Stimulated activated CD8-positive, alpha-beta memory T cell treated with anti-CD3 and anti-CD28 coated beads, Interleukin-15, amount 100 ng/mL, for 1 hour (primary cell): ENCODE measurements around the gene UNKL.

ENCODE experiments used
- DNase-seq: peaks from one replicate; pipeline ENCODE4 v3.0.0-alpha.2; 2020; ENCODE audit warnings: low read depth

The UNKL gene, protein sequence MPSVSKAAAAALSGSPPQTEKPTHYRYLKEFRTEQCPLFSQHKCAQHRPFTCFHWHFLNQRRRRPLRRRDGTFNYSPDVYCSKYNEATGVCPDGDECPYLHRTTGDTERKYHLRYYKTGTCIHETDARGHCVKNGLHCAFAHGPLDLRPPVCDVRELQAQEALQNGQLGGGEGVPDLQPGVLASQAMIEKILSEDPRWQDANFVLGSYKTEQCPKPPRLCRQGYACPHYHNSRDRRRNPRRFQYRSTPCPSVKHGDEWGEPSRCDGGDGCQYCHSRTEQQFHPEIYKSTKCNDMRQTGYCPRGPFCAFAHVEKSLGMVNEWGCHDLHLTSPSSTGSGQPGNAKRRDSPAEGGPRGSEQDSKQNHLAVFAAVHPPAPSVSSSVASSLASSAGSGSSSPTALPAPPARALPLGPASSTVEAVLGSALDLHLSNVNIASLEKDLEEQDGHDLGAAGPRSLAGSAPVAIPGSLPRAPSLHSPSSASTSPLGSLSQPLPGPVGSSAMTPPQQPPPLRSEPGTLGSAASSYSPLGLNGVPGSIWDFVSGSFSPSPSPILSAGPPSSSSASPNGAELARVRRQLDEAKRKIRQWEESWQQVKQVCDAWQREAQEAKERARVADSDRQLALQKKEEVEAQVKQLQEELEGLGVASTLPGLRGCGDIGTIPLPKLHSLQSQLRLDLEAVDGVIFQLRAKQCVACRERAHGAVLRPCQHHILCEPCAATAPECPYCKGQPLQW

DNA sequence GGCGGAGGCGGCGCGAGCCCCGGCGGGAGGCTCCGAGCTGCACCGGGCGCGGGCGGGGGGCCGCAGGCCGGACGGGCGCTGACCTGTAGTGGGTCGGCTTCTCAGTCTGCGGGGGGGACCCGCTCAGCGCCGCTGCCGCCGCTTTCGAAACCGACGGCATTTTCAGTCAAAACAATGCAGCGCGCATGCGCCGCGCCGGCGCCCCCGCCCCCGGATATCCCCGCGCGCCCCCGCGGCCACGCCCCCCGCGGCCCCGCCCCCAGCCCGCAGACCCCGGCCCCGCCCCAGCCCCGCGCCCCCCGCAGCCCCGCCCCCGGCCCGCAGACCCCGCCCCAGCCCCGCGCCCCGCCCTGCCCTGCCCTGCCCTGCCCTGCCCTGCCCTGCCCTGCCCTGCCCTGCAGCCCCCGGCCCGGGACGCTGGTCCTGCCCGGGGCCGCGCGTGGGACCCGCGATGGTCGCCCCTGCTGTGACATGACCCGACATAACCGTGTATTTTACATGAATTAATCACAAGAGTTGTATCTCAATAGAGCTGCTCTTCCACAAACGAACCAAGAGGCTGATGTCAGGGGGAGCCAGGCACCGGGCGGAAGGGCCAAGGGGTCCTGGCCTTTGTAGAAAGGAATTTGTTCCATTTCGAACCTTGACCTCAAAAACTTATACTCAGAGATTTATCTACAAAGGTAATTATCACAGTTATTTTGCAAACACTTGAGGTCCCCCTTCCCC, at the start of gene UNKL:
UNKL (minus strand) TSS at position 173 of the 729 bp plus-strand sequence; CDS start at position 160, 13 bp downstream.
- peak; percentile 61 for DNase-seq

DNA sequence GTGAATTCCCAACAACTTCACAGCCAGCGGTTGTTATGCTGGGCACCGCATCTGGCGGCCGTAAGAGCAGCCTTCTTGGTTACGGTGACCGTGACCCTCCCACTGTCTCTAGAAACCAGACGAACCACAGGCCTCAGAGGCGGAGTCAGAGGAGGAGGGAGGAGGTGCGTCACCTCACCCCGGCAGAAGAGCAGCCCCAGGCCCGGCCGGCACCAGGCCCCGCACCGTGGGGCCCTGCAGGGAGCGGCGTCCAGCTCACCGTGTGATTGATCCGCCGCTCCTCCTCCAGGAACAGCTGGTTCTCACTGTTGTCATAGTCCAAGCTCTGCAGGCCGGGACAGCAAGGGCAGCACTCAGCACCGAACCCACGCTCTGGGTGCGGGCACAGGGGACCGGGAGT, 46.6 kb upstream of the UNKL start:
- no peak for DNase-seq

DNA sequence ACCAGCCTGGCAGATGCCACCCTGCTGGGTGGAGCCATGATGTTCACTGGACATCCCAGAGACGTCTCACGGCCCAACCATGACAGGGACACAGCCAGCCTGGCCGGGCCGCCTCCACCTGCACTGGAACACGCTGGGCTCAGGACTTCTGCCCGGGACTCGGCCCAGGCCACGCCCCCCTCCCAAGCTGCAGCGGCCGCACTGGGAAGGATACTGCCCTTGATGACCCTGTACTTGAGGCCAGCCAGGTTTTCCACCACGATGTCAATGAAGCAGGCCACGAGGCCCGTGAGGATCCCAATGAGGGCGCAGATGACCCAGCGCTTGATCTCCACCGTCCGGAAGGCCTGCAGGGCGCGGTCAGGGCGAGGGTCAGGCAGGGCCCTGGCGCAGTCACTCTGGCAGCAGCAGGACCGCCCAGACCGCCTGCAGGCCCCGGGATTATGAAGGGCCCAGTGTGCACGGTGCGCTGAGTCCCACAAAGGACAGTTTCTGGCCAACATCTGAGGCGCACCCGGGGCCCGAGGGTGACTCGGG, 46.2 kb upstream of the UNKL start:
- DNase-seq = no peak

DNA sequence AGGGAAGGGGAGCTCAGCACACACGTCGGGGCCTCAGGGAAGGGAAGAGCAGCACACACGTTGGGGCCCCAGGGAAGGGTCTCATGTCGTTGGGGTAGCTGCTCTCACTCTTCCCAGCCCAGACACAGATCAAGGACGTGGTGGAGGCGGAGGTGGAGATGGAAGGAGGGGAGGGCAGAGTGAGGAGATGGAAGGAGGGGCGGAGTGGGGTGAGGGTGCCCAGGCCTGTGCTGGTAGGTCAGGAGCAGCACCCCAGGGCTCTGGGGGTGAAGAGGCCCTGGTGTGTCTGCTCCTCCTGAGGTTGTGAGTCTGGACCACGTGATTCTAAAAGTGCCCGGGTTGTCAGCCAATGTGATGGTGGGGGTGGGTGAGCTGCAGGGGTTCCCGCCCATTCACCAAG, 45.5 kb upstream of the UNKL start:
- no peak for DNase-seq

DNA sequence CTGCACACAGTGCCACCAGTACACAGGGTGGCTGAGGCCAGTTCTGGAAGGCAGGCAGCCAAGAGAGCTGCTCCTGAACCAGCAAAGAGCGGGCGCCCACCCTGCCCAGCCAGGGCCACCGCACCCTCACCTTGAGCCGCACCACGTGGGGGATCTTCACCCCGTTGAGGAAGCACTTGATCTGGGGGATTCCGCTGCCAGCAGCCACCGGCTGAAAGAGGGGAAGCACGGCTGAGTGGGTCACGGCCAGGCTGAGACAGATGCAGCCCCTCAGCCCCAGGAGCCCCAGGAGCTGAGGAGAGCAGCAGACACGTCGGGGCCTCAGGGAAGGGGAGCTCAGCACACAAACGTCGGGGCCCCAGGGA, 44.5 kb upstream of the UNKL start:
- no peak for DNase-seq

DNA sequence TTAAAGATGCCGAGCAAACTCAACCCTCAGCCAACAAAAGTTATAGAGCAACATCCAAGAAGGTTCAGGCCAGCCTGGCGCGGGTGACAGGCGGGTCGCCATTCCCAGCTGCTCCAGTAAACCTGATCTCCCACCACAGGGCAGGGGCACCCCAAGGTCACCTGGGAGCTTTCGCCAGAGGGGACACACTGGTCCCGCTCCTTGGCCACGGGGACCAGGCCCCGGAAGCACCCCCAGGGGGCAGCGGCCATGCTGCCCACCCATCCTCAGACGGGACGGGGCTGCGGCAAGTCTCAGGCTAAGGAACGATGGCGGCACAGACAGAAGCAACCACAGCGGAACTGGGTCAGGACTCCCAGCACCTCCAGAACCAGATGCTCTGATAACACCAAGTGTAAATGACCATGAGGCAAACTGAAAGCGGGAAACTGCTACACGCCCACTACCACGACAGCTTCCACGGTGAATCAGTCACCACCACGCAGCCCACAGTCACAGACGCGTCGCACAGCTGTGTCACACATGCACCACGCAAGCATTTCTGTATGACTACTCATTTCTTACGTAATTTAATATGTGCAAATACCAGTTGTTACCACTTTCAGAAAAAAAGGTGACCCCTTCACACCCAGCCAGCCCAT, 44.0 kb upstream of the UNKL start:
- DNase-seq = no peak

DNA sequence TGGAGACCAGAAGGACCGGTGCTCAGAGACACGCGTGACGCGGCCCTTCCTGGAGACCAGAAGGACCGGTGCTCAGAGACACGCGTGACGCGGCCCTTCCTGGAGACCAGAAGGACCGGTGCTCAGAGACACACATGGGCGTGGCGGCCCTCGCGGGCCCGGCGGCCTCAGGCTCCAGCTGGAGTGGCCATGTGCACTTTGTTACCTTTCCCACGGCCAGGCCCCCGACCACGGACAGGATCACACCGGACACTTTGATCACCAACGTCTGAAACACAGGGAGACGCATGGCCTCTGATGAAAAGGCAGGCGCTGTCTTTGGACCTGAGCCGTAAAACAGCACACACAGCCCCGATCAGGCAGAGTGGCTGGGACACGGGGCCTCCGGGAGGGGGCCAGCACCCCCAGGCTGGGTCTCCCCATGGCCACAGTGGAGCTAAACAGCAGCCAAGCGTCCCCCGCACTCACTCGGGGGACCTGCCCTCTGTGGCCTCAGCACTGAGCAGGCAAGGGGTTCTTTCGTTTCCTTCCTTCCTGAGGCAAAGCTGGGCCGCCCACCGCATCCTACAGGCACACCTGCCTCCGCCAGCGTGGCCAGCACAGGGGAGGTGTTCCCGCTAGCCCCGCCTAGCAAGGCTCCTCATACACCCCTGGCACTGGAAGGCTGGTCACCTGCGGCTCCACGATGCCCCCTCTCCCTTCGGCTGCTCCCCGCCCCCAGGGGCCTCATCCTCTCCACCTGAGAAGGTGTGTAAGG, 43.2 kb upstream of the UNKL start:
- no peak for DNase-seq

DNA sequence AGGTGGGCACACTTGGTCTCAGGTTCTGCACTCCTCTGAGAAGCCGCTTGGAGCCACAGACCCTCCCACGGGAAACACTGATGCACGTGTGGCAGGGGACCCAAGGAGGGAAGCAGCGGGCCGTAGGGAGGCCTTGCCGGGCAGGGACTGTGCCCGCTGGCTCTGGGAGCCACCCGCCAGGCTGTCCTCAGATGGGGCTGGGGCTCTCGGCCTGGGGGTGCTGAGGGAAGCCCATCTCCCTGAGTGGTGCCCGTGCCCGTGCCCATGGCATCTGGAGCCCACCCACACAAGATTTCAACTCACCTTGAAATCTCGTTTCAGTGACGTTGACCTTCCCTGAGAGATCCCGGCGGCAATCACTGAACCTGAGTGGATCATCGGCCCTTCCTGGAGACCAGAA, 42.4 kb upstream of the UNKL start:
- DNase-seq = no peak

DNA sequence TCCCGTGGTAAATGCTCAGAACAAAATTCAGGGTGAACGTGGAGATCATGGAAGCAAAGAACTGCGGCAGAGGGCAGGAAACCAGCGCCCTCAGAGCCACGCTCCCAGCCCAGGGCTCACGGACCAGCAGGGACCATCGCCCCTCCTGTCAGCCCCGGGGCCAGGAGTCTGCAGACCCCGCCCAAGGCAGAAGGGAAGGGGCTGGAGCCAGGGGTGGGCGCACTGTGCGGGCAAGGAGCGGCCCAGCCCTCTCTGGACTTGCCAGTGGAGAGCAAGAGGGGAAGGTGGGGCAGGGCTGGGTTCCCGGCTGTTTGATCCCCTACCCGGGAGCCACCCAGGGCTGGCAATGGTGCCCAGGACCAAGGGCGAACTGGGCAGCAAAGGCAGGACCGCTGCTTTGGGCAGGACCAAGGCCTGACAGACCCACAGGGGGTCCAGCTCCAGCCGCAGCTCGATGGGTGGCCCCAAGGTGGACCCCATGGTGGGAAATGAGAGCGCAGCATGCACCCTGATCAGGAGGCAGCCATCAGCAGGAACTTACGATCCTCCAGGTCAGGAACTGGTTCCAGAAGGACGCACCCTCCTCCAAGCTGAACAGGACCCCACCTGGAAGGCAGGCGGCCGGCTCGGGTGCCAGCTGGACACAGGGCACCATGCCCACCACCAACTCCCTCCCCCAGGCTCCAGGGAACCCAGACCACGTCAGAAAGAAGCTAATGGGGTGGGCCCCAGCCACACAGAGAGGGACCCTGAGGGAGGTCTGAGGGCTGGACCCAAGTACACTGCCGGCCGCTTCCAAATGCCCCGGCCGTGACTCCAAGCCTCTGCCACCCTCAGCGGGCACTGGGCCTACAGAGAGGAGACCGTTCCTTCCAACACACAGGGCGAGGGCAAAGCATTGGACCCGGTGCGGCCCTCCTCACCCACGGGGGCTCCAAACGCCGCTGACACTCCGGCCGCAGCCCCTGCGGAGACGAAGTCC, 41.0 kb upstream of the UNKL start:
- no peak for DNase-seq

DNA sequence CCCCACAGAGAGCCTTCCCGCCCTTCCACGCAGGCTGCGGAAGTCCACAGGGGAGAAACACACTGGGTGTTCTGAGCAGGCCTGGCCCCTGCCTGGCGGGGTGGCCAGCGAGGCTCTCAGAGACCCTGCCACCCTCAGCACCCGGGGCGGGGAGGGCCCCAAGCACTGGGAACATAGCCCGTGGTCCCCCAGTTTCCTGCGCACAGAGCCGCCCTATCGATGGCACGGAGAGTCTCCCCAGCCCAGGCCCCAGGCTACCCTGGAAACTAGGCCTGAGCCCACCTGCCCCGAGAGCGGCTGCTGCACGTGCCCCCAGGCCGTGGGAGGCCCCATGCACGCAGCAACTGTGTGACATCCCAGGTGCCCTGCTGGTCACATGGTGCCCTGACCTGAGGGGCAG, 40.1 kb upstream of the UNKL start:
- no peak for DNase-seq

DNA sequence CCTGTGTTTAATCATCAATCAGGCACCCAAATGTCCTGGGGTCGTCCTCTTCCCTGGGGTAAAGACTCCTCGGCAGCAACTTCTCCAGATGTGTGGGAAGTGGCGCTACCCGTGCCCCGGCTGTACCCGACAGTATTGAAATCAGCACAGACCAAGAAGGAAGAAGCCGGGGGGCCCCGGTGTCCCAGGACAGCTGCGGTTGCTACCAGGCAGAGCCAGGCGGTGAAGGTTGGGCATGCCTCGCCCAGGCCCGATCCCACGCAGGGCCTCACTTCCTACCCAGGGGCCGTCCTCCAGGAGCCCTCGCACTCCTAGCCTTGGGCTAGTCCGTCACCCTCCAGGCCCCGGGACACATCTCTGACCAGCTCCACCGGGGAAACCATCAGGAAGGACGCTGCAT, 38.8 kb upstream of the UNKL start:
- DNase-seq = no peak

DNA sequence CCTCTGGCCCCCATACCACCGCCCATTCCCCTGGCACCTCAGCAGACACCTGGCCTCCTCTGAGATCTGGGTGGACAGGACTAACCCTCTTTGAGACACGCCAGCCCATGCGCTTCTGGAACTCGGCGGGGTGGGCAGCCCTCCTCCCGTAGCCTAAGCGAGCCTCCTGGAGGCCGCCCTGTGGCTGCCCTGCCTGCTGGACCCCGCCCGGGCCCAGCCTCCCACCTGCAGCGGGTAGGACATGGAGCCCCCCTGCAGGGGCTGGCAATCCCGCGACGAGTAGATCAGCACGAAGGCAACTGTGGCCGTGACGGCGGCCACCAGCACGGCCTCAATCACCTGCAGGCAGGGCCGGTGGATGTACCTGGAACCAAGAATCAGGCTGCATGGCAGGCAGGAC, 38.0 kb upstream of the UNKL start:
- DNase-seq = no peak

DNA sequence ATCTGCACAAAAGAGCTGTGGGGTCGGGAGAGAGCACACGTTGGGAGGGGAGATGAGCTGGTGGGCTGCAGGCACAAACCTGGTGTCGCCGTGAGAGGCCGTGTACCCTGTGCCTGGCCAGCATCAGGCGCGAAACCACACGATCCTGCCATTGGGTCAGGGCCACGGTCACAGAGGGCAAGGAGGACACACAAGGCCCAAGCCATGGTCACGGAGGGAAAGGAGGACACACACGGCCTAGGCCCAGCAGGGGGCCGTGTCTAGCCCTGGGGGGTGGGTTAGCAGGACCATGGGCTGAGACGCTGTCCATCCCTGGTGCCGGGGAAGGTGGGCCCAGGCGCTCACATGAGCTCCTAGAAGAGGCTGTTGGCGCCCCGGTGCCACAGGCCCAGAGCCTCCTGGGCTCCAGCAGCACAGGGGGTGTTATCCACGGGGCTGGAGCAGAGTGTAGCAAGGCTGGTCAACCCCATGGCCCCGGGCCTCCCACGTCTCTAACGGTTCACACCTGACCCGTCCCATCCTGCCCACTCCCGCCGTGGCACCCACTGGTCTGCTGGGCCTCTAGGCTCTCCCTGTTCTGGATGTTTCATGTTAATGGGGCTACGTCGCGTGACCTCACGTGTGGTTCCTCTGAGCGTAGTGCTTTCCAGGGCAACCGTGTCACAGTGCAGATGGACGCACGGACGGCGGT, 37.3 kb upstream of the UNKL start:
- DNase-seq = no peak

DNA sequence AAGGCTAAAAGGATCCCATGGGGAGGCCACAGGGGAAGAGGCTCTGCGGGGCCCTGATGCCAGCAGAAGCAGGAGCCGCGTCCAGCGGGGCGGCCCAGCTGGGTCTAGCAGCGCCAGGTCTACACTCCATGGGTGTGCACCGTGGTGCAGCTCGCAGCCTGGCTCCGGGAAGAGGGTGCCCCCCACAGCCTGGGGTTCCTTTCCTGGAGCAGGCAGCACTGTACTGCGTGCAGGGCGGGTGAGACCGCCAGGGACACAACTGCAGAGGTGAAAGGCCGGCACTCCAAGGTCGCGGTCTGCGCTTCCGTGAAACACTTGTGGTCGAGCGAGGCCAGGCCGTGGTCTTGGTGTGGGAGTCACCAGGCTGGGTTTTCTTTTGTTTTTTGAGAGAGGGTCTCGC, 36.3 kb upstream of the UNKL start:
- no peak for DNase-seq

DNA sequence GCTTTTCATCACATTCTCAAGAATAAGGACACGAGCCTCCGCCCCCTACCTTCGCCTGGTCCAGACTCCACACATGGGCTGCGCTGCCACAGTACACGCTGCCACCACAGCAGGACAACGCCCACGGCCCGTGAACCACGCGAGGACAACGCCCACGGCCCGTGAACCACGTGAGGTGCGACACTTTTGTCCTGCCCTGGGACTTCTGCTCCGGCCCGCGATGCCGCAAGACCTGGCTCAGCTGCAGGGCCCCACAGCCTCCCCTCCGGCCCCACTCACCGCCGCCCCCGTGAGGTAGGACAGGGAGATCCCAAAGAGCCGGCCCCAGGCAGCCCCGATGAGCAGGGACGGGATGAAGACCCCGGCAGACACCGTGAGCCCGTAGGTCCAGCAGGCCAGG, 35.7 kb upstream of the UNKL start:
- no peak for DNase-seq

DNA sequence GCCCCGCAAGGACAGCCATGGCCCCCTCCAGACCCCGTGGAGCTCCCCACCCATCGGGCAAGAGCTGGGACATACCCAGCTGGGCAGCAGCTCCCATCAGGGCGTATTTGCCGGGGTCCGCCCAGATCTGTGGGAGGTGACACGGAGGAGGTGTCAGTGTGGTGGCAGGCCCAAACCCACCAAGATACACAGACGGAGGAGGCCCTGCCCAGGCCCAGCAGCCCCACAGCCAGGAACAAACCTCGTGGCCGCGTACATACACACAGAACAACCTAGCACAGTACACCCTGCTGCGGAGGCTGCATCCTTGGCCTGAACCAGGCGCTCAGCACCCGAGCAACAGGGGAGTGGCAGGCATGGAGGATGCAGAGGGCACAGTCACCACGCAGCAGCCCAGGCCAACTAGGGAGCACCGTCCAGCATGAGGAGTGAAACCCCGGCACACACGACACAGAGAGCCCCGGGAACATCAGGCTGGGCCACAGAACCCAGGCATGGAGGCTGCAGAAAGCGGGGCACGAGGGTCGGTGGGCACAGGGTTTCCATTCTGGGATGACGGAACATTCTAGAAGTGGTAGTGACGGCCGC, 34.8 kb upstream of the UNKL start:
- DNase-seq = no peak

DNA sequence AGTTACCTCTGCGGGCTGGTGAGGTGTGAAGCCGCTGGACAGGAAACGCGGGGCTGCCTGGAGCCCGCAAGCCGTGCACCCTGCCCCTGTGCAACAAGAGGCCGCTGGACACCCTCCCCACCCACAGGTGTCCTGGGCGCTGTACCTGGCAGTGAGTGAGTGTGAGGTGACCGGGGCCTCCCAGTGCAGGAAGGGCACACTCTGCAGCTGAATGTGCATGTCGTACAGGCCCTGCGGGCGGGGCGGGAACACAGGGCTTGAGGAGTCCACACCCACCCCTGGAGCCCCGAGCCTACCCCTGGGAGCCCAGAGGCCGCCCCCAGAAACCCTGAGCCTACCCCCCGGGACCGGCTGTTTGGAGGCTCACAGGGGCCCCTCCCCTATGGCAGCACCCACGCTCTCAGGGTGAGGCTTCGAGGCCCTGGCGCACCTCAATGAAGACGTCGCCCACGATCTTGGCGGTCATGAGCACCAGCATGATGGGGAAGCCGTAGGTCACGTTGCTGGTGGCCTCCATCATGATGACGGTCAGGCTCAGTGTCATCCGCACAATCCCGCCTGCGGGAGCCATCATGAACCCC, 34.1 kb upstream of the UNKL start:
- no peak for DNase-seq

DNA sequence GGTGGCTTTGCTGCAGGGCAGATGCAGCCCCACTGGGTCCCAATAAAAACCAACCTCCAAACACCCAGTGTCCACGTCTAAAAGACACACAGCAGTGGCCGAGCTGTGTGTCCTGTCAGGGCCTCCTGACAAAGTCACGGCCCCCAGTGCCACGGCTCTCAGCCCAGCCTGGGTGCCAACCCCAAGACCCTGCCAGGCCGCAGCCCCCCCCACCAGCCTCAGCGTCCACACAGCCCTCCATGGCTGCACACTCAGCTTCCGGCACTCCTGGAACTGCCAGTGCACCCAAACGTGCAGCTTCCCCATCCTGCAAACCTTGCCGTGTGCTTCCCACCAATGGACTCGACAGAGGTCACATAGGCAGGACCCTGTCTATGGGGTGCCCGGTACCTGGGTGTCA, 33.5 kb upstream of the UNKL start:
- DNase-seq = no peak
